Cardiac septum (tissue), 1 donor: Measurements from ENCODE around the gene EPS8L3. TPM values are rescaled to one million over a fixed set of nuclear protein-coding genes. Genes with fewer than 3 reads are reported as not detected.

Experiments
- DNase-seq: peaks from one replicate; pipeline ENCODE4 v3.0.0-alpha.2; 2020; ENCODE audit warnings: low spot score
- intact Hi-C: fragments of 100-400 bp; cut with DNase I; formaldehyde crosslinking; loops from one replicate; pipeline ENCODE4 v1.14.0; 2022
- total RNA-seq: library from RNA; stranded (reverse); fragmentation: NEBNext Ultra II Directional; extraction: Animal tissue kit (Norgen Biotek cat#: 25700); gene quantifications from one replicate; pipeline ENCODE4 v1.2.1, GENCODE V29; 2021
- donor health status: DM: no; HTN: no; CAD: no.

EPS8L3 gene
- total RNA-seq, 1 donor from 2014 or later = not detected

- peak; percentile 4 for DNase-seq
- intact Hi-C loops = no loop called here
These were observed 21.0 kb upstream of the EPS8L3 start for GRCh38 chr1:109784551-109785252.

- no peak for DNase-seq
- intact Hi-C loops = no loop called here
These were observed 19.7 kb upstream of the EPS8L3 start for GRCh38 chr1:109783436-109783835.

GRCh38 chr1:109782927-109783326 lies 19.2 kb upstream of the EPS8L3 start:
- no peak for DNase-seq
- intact Hi-C loops = no loop called here

- intact Hi-C loops = no loop called here
- no peak for DNase-seq
These were observed 18.8 kb upstream of the EPS8L3 start for GRCh38 chr1:109782514-109782913.

GRCh38 chr1:109781806-109782205 lies 18.1 kb upstream of the EPS8L3 start:
- intact Hi-C loops = no loop called here
- DNase-seq = no peak

- no peak for DNase-seq
- intact Hi-C loops = no loop called here
These were observed 17.3 kb upstream of the EPS8L3 start for GRCh38 chr1:109780982-109781381.

- intact Hi-C loops = loop anchor here (1.0 to 5.0 kb wide), 2 partner anchors 134 to 206 kb away; partner anchors contain the start of genes AHCYL1 and CSF1
- peak; percentile 59 for DNase-seq
These were observed 14.4 kb upstream of the EPS8L3 start for GRCh38 chr1:109777980-109778625.

- intact Hi-C loops = loop anchor here (1.0 to 5.0 kb wide), 2 partner anchors 135 to 207 kb away; partner anchors contain the start of genes AHCYL1 and CSF1
- DNase-seq = peak; percentile 12
These were observed 13.7 kb upstream of the EPS8L3 start for GRCh38 chr1:109777436-109777835.

GRCh38 chr1:109776911-109777310 lies 13.2 kb upstream of the EPS8L3 start:
- intact Hi-C loops = loop anchor here (1.0 to 5.0 kb wide), 2 partner anchors 135 to 207 kb away; partner anchors contain the start of genes AHCYL1 and CSF1

GRCh38 chr1:109776206-109776835 lies 12.6 kb upstream of the EPS8L3 start:
- peak; percentile 27 for DNase-seq

More at GRCh38 chr1:109776911-109777310, 13.2 kb upstream of the EPS8L3 start:
- DNase-seq = peak; percentile 90

GRCh38 chr1:109775398-109775797 lies 11.7 kb upstream of the EPS8L3 start:
- intact Hi-C loops = loop anchor here (5.0 kb wide), 1 partner anchor 137 kb away; the partner anchor contains the start of gene CSF1
- peak; percentile 20 for DNase-seq

More at GRCh38 chr1:109776206-109776835, 12.6 kb upstream of the EPS8L3 start:
- intact Hi-C loops = loop anchor here (5.0 kb wide), 1 partner anchor 136 kb away; the partner anchor contains the start of gene CSF1

- intact Hi-C loops = loop anchor here (1.0 to 5.0 kb wide), 4 partner anchors 57 to 228 kb away; partner anchors contain the start of gene GSTM4
- peak; percentile 74 for DNase-seq
These were observed 10.3 kb upstream of the EPS8L3 start for GRCh38 chr1:109773900-109774485.

- intact Hi-C loops = loop anchor here (1.0 to 5.0 kb wide), 3 partner anchors 57 to 227 kb away; partner anchors contain the start of gene GSTM4
These were observed 9.6 kb upstream of the EPS8L3 start for GRCh38 chr1:109773203-109773899.

GRCh38 chr1:109772658-109773202 lies 9.0 kb upstream of the EPS8L3 start:
- intact Hi-C loops = loop anchor here (1.0 to 5.0 kb wide), 3 partner anchors 56 to 226 kb away; partner anchors contain the start of gene GSTM4
- DNase-seq = peak; percentile 70

More at GRCh38 chr1:109773203-109773899, 9.6 kb upstream of the EPS8L3 start:
- peak; percentile 91 for DNase-seq

- DNase-seq = peak; percentile 73
- intact Hi-C loops = loop anchor here (2.0 to 5.0 kb wide), 2 partner anchors 55 to 115 kb away; partner anchors contain the start of gene GSTM4
These were observed 8.3 kb upstream of the EPS8L3 start for GRCh38 chr1:109771712-109772657.

- intact Hi-C loops = loop anchor here (5.0 kb wide), 1 partner anchor 113 kb away; the partner anchor contains the start of gene GSTM4
- DNase-seq = peak; percentile 76
These were observed 6.8 kb upstream of the EPS8L3 start for GRCh38 chr1:109770331-109771095.
